HUDEP-2 (cell line): Measurements from ENCODE around the gene BAIAP2L2.

Experiments
- DNase-seq, 76 experiments: peaks; one replicate each; lab custom pipeline; 2025; ENCODE audit not compliant: unreplicated experiment in 76 of 76; lab: John Stamatoyannopoulos, UW

The BAIAP2L2 gene

GRCh38 chr22:38071421-38072321 is 38.8 kb downstream of the BAIAP2L2 start:
- no peak for DNase-seq

- no peak for DNase-seq
These were observed 40.1 kb downstream of the BAIAP2L2 start for GRCh38 chr22:38070250-38070921.

DNA sequence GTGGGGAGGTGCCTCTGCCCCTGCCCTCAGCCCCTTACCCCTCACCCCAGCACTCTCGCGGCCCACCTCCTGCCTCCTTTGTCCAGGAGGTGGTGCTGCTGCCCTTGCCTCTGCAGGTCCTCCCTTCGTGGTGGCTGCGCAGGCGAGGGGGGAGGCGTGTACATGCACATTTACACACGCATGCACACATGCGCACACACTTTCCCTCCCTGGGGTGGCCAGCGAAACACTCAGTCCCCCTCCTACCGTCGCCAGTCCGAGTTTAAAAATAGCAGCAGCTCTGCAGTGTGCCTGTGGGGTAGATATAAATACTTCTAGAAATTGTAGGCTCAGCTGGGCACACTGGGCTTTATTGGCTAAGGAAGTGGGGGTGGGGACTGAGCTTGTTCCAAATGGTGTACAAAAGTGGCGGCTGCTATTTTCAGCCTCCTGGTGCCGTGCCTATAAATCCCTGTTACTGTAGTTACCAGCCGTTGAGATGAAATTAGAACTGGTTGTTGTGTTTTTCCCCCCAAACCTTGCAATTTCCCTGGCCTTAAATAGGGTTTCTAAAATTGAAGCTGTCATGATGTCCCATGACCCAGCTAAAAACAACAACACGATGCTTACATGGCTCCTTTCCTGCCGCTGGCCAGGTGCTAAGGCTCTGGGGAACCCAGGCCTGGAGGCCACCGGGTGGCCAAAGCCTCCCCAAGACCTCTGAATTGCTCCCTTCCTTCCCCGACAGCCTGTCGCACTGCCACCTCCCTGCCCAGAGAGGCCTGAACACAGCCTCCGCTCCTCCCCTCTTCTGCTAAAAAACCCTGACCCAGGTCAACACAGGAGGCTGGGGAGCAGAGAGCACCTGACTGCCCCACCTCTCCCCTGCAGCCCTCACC is 40.9 kb downstream of the BAIAP2L2 start:
- DNase-seq: peak in 2 of 76 experiments; percentile 5 to 7

DNA sequence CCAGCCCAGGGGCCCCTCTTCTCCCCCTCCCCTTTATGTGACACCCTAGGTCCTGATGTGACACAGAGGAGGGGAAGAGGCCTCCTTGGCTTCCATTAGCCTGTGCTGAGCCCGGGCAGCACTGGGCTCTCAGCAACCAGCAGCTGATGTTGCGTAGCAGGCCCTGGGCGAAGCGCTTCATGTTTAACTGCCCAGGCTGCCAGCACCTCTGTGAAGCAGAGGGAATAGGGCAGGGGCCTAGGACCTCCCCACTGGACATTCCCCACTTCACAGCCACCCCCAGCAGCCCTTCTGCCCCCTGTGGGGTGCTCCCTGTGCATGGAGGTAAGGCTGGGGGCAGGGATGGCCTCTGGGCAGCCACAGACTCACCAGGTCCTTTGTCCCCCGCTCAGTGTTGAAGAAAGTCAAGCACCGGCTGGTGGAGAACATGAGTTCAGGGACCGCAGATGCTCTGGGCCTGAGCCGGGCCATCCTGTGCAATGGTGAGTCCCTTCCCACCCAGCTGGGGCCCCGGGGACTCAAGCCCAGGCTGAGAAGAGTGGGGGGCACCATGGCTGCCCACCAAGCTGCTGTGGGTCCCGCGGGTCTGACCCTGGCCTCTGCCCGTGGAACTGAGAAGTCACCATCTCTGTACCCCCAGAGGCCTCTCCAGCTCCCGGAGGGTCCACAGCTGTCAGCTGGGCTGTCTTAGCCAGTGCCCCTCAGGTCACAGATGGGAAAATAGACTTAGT is 41.7 kb downstream of the BAIAP2L2 start:
- no peak for DNase-seq

DNA sequence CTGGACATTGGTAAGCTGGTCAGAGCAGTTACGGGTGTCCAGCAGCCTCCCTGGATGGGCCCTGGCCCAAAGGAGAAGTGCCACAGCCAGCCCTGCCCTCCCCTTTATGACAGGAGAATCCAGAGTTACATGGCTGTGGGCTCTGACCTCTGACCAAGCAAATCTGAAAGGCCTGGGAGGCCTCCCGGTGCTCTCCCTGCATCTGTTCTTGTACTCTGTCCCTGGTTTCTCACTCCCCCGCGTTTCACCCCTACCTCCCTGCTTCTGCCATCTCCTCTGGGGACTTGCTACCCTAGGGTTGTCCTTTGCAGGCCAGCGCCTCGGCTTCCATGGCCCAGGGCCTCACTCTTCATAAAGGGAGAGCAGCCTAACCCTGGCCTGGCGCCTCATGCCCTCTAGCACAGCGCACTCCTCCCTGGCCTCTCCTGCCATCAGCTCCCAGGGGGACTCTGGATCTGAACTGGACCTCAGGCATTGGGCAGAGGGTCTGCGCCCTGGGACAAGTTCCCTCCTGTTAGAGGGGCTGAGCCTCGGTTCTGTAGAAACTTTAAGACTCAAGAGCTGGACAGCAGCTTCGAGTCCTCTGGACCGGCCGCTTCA is 42.6 kb downstream of the BAIAP2L2 start:
- no peak for DNase-seq

GRCh38 chr22:38067028-38067415 is 43.5 kb downstream of the BAIAP2L2 start:
- no peak for DNase-seq

DNA sequence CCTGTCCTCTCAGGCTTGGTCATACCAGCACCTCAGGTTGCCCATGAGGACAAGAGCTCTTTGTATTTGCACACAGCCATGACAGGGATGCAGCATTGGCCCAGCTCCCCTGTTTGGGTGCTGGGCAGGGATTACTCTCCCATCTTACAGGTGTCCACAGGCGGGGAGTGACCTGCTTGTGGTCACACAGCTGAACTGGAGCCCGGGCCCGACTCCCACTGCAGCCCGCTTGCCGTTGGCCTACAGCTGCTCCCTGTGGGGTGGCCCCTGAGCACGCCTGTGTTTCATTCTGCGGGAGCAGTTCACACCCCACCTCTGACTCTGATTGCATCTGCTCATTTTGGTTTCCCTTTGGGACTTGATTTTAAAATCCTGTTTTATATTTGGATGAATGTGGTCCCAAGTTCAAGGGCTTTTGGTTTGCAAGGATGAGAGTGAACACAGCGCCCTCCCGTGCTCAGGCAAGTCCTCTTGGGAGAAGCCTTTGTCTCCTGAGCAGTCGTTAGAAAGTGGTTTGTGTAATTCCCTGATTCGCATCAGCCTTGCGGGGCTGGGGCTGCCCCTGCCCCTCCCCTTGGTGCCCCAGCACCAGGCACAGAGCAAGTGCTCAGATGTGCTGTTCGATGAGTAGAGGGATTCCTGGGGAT is 44.0 kb downstream of the BAIAP2L2 start:
- DNase-seq: no peak

- DNase-seq: no peak
These were observed 44.9 kb downstream of the BAIAP2L2 start for GRCh38 chr22:38065539-38065938.

GRCh38 chr22:38062791-38063190 is 47.7 kb downstream of the BAIAP2L2 start:
- no peak for DNase-seq

GRCh38 chr22:38056969-38057891 is 53.3 kb downstream of the BAIAP2L2 start, which contains the start of gene PICK1:
Gene PICK1, plus strand, starts transcription at chr22:38057404. Its CDS starts 406 bp downstream, at chr22:38057810.
- peak in 68 of 76 experiments; percentile 9 to 77 (median 64) for DNase-seq

GRCh38 chr22:38051900-38052862 is 58.3 kb downstream of the BAIAP2L2 start:
- peak in 66 of 76 experiments; percentile 7 to 75 (median 47) for DNase-seq

DNA sequence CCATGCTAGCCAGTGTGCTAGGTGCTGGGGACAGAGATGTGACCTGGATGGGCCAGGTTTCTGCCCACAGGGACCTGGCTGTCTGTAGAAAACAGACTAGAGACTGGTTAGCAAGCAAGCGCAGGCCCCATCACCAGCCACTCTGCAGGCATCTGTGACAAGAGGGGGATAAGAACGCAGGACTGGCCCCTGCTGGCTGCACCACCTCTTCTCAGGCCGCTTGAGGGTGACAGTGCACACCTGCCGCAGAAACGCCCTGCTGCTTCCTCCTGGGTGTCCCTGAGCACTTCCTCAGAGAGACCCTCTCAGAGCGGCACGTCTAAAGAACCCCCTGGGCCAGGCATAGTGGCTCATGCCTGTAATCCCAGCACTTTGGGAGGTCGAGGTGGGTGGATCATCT is 59.2 kb downstream of the BAIAP2L2 start:
- no peak for DNase-seq

GRCh38 chr22:38050720-38051119 is 59.8 kb downstream of the BAIAP2L2 start:
- DNase-seq: no peak

DNA sequence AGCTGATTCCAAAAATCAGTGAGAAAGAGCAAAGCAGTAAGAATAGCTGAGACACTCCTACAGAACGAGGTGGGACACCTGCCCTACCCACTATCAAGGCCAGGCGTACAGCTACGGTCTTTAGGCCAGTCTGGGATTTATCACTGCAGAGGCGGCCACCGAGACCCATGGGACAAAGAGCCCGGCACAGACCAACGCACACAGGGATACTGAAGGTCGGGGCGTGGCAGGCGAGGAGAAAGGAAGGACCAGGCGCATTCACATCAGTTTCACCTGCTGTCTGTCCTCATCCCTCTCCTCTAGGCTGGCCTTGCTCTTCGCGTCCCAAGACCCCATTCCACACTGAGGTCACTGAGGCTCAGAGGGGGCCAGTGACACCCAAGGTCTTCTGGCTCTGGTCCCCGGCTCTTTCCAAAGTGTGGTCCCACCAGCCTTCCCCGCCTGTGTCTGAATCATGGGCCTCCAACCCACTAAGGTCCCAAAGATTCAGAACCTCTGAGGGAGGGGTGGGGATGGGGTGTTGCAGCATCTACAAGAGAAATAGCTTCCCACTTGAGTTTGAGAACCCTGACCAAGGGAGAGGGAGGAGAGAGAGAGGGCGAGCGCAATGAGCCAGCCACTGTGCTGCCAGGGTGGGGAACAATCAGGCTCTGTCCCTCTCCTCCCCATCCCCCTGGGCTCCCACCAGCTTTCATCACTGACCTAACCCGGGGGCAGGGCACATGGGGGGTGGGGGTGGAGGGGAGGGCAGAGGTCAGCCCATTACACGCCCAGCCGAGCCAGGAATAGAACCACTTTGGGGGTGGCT is 60.5 kb downstream of the BAIAP2L2 start:
- DNase-seq: no peak

- no peak for DNase-seq
These were observed 64.3 kb downstream of the BAIAP2L2 start for GRCh38 chr22:38046070-38046748.
